ENCODE measurements around the gene CCZ1B. TPM values are rescaled to one million over a fixed set of nuclear protein-coding genes. Genes with fewer than 3 reads are reported as not detected.
"Not testable (repeated sequence)": the region's sequence is repeated elsewhere in the genome, so short reads cannot be mapped to it uniquely, and the experiment has no call there.

CCZ1B gene
- polyA plus RNA-seq, 1 donor from 2014 or later: 73.1 TPM

DNA sequence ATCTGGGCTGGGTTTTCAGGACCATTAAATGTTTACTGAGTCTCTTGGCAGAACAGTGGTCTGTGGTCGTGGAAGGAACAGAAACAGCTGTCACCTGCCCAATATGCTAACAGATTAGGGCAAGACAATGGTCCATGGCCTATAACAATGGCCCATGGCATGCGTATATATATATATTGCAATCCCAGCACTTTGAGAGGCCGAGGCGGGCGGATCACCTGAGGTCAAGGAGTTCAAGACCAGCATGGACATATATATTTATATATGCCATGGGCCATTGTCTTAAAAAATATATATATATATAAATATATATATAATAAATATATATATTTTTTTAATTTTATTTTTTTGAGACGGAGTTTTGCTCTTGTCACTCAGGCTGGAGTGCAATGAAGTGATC lies 44.5 kb downstream of the CCZ1B start:
- H3K4me3 ChIP-seq (ENCODE audit: low read length); H4K20me1 ChIP-seq (ENCODE audit: insufficient read depth); H2AFZ ChIP-seq (ENCODE audit: low read depth, low read length); H3K9ac ChIP-seq (ENCODE audit: low read length); H3F3A ChIP-seq (ENCODE audit: insufficient read depth, low read length, poor library complexity, severe bottlenecking); H3K27me3 ChIP-seq (ENCODE audit: insufficient read depth, low read depth, low read length); H3K27ac ChIP-seq (ENCODE audit: low read length); H3K79me2 ChIP-seq (replicated peaks; ENCODE audit: insufficient read depth, low read length); H3K9me2 ChIP-seq (ENCODE audit: insufficient read depth, low read length); H3K9me3 ChIP-seq (ENCODE audit: low read length); H3K36me3 ChIP-seq (ENCODE audit: insufficient read depth, low read length); H3K4me2 ChIP-seq (ENCODE audit: low read length): not testable (repeated sequence)

DNA sequence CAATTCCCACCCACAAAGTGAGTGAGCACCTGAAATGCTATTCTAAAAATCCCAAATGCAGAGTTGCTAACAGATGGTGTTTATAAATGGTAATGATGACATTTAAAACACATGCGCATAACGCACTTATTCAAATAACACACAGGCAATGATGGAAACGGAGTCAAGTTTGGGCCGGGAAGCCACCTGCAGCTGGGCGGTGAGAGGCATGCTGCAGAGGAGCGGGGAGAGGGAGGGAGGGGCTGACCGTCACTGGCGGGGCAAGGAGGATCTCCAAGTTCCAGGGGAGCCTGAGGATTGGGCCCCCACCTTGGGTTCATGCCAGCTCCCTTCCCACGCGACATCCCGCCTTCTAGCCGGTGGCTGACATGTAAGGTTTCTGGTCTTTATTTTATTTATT lies 64.9 kb downstream of the CCZ1B start:
- H2AFZ ChIP-seq (ENCODE audit: low read depth, low read length); H3K9ac ChIP-seq (ENCODE audit: low read length); H3K27me3 ChIP-seq (ENCODE audit: insufficient read depth, low read depth, low read length); H3K36me3 ChIP-seq (ENCODE audit: insufficient read depth, low read length); H3K79me2 ChIP-seq (replicated peaks; ENCODE audit: insufficient read depth, low read length); H3K4me3 ChIP-seq (ENCODE audit: low read length); H3K27ac ChIP-seq (ENCODE audit: low read length); H3K9me2 ChIP-seq (ENCODE audit: insufficient read depth, low read length); H3F3A ChIP-seq (ENCODE audit: insufficient read depth, low read length, poor library complexity, severe bottlenecking); H3K4me2 ChIP-seq (ENCODE audit: low read length); H3K9me3 ChIP-seq (ENCODE audit: low read length); H4K20me1 ChIP-seq (ENCODE audit: insufficient read depth): not testable (repeated sequence)

- not testable (repeated sequence) for H3K27ac ChIP-seq (ENCODE audit: low read length); H3K9me3 ChIP-seq (ENCODE audit: low read length); H3K79me2 ChIP-seq (replicated peaks; ENCODE audit: insufficient read depth, low read length); H3K36me3 ChIP-seq (ENCODE audit: insufficient read depth, low read length); H4K20me1 ChIP-seq (ENCODE audit: insufficient read depth); H3K27me3 ChIP-seq (ENCODE audit: insufficient read depth, low read depth, low read length); H3K9me2 ChIP-seq (ENCODE audit: insufficient read depth, low read length); H3K4me2 ChIP-seq (ENCODE audit: low read length); H3F3A ChIP-seq (ENCODE audit: insufficient read depth, low read length, poor library complexity, severe bottlenecking); H3K4me3 ChIP-seq (ENCODE audit: low read length); H2AFZ ChIP-seq (ENCODE audit: low read depth, low read length); H3K9ac ChIP-seq (ENCODE audit: low read length)
These were observed 72.1 kb downstream of the CCZ1B start, which contains the start of gene RSPH10B2 for GRCh38 chr7:6753964-6754363. RSPH10B2 (plus strand) TSS chr7:6754103; CDS start chr7:6757678, 3,575 bp downstream.

- not testable (repeated sequence) for H3F3A ChIP-seq (ENCODE audit: insufficient read depth, low read length, poor library complexity, severe bottlenecking); H3K9me3 ChIP-seq (ENCODE audit: low read length); H3K4me3 ChIP-seq (ENCODE audit: low read length); H2AFZ ChIP-seq (ENCODE audit: low read depth, low read length); H3K9me2 ChIP-seq (ENCODE audit: insufficient read depth, low read length); H3K9ac ChIP-seq (ENCODE audit: low read length); H3K27ac ChIP-seq (ENCODE audit: low read length); H3K27me3 ChIP-seq (ENCODE audit: insufficient read depth, low read depth, low read length); H3K36me3 ChIP-seq (ENCODE audit: insufficient read depth, low read length); H4K20me1 ChIP-seq (ENCODE audit: insufficient read depth); H3K4me2 ChIP-seq (ENCODE audit: low read length); H3K79me2 ChIP-seq (replicated peaks; ENCODE audit: insufficient read depth, low read length)
These were observed 75.9 kb downstream of the CCZ1B start for GRCh38 chr7:6750173-6750572.

DNA sequence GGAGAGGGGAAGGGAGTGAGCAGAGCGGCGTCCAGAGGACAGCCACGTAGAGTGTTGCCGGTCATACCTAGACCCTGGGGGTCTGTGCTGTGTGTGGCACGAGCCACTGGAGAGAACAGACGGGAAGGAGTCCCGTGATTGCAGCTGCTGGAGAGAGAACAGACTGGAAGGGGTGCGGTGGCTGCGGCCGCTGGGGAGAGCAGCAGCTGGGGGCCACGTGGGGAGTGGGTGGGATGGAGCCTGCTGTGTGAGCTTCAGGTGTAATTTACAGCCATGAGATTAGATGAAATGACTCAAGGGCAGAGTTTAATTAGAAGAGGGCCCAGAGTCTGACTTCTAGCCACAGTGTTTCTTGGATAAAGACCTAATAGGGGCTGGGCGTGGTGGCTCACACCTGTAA lies 76.7 kb downstream of the CCZ1B start:
- not testable (repeated sequence) for H3K9me3 ChIP-seq (ENCODE audit: low read length); H4K20me1 ChIP-seq (ENCODE audit: insufficient read depth); H3K4me2 ChIP-seq (ENCODE audit: low read length); H3K9ac ChIP-seq (ENCODE audit: low read length); H3K9me2 ChIP-seq (ENCODE audit: insufficient read depth, low read length); H3K27me3 ChIP-seq (ENCODE audit: insufficient read depth, low read depth, low read length); H3K36me3 ChIP-seq (ENCODE audit: insufficient read depth, low read length); H2AFZ ChIP-seq (ENCODE audit: low read depth, low read length); H3K4me3 ChIP-seq (ENCODE audit: low read length); H3K27ac ChIP-seq (ENCODE audit: low read length); H3F3A ChIP-seq (ENCODE audit: insufficient read depth, low read length, poor library complexity, severe bottlenecking); H3K79me2 ChIP-seq (replicated peaks; ENCODE audit: insufficient read depth, low read length)

Other genes with a start within 250 kb of the CCZ1B start
- gene ZDHHC4, start 248.8 kb downstream of the CCZ1B start, polyA plus RNA-seq: 52.2 and 55.9 TPM in 2 replicates
- gene INTS15, start 236.3 kb downstream of the CCZ1B start, polyA plus RNA-seq: 32.0 and 36.2 TPM in 2 replicates
- gene ZNF853, start 210.7 kb downstream of the CCZ1B start, polyA plus RNA-seq: 8.7 and 12.9 TPM in 2 replicates
- 22.2 and 31.6 TPM in 2 replicates for gene ZNF316, start 189.0 kb downstream of the CCZ1B start, polyA plus RNA-seq
- gene ZNF12, start 119.3 kb downstream of the CCZ1B start, polyA plus RNA-seq: 26.0 and 27.9 TPM in 2 replicates
- 0.22 TPM in 1 of 2 replicates, not detected in the other for gene RSPH10B2, start 72.2 kb downstream of the CCZ1B start, polyA plus RNA-seq

All from neural cell (in vitro differentiated cells).